HL-60 (cell line): ENCODE measurements around the gene FITM2.

ENCODE experiments used
- CTCF ChIP-seq: IDR thresholded peaks from one replicate; pipeline ENCODE4 v1.5.1; 2011; ENCODE audit warnings: low read length, control low read depth, inconsistent platforms; ENCODE audit not compliant: insufficient read depth
- GABPA ChIP-seq: IDR thresholded peaks from 2 replicates; pipeline ENCODE4 v1.6.1; 2012; ENCODE audit warnings: low read depth
- POLR2AphosphoS5 ChIP-seq: IDR thresholded peaks from 2 replicates; pipeline ENCODE4 v1.6.1; 2012; ENCODE audit warnings: low read depth
- SPI1 ChIP-seq: IDR thresholded peaks from 2 replicates; pipeline ENCODE4 v1.6.1; 2012; ENCODE audit warnings: low read depth, mild to moderate bottlenecking, borderline replicate concordance

- no peak for TF ChIP-seq CTCF
- no peak for TF ChIP-seq POLR2AphosphoS5
- no peak for TF ChIP-seq SPI1
- no peak for TF ChIP-seq GABPA
Measured at GRCh38 chr20:44282192-44282591, 28.8 kb downstream of the FITM2 start.
